Erythroblast (primary cell): ENCODE data around the gene NRXN3.

Experiments
- DNase-seq, 2 experiments: peaks; one replicate each; lab custom pipeline; 2025; lab: John Stamatoyannopoulos, UW
- GATA1 ChIP-seq: IDR thresholded peaks from 2 replicates; pipeline ENCODE4 v1.6.1; 2011; ENCODE audit warnings: low read depth, mild to moderate bottlenecking, control low read depth, low read length, moderate library complexity
- POLR2A ChIP-seq: IDR thresholded peaks from 2 replicates; pipeline ENCODE4 v1.6.1; 2011; ENCODE audit warnings: mild to moderate bottlenecking, low read length

The NRXN3 gene

GRCh38 chr14:79320561-79320960, 1150.4 kb downstream of the NRXN3 start:
- TF ChIP-seq POLR2A (no peak), GATA1 (no peak)
- DNase-seq: no peak

DNA sequence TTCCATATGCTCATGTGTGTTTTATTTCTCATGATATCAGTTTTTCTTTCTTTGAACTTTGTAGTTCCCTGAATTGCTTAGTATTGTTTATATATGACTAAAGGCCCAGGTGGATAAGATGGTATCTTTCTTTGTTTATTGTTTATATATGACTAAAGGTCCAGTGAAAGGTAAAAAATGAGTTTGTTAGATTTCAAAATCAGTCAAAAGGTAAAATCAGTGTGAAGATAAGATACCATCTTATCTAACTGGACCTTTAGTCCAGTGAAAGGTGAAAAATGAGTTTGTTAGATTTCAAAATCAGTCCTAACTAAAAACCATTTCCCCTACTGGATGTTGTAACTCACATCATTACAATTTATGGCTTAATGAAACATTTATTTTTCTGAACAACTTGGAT, 1150.9 kb downstream of the NRXN3 start:
- TF ChIP-seq POLR2A (no peak), GATA1 (no peak)

GRCh38 chr14:79325071-79325470, 1154.9 kb downstream of the NRXN3 start:
- no peak for TF ChIP-seq POLR2A
- TF ChIP-seq GATA1: no peak
- DNase-seq: no peak

More for the DNA sequence above, 1150.9 kb downstream of the NRXN3 start:
- DNase-seq: no peak

DNA sequence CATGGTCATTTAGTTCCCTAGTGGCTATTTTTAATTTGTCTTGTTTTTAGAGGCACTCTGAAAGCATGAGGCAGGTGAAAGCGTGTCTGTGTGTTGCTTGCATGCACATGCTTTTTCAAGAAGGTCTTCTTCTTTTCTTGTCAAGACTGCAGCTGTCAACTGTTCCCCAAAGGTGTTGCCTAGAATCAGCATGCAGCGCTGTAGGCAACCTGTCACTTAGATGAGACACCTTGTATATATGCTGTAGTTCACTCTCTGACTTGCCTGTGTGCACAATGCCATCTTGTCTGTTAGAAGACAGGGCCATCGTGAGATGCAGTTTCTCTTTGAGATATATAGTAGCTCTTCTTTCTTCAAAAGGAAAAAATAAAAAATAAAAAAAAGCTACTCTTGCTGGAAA, 1155.4 kb downstream of the NRXN3 start:
- no peak for DNase-seq
- no peak for TF ChIP-seq POLR2A
- no peak for TF ChIP-seq GATA1

- DNase-seq: no peak
- TF ChIP-seq GATA1: no peak
Observed at GRCh38 chr14:79328863-79329262, 1158.7 kb downstream of the NRXN3 start.

GRCh38 chr14:79331830-79332229, 1161.7 kb downstream of the NRXN3 start:
- TF ChIP-seq POLR2A (no peak), GATA1 (no peak)
- no peak for DNase-seq

GRCh38 chr14:79332504-79333197, 1162.5 kb downstream of the NRXN3 start:
- TF ChIP-seq GATA1 (no peak), POLR2A (no peak)
- no peak for DNase-seq

GRCh38 chr14:79333198-79333546, 1163.0 kb downstream of the NRXN3 start:
- DNase-seq: no peak
- no peak for TF ChIP-seq GATA1
- no peak for TF ChIP-seq POLR2A

DNA sequence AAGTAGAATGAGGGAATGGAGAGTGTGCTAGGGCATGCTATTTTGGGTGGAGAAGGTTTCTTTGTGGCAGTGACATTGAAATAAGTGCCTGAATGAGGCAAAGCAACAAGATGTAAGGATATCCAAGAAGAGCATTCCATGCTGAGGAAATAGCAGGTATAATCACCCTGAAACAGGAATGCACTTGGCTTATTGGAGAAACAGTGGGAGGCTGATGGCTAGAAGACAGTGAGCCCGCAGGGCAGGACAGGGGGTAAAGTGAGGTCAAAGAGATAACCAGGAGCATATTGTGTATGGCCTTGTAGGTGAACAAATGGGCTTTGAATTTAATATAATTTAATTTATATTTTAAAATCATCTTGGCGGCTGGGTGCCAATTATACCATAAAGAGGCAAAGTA, 1164.1 kb downstream of the NRXN3 start:
- TF ChIP-seq GATA1: no peak
- TF ChIP-seq POLR2A: no peak

GRCh38 chr14:79337761-79338160, 1167.6 kb downstream of the NRXN3 start:
- DNase-seq: no peak
- TF ChIP-seq POLR2A (no peak), GATA1 (no peak)

More for the DNA sequence above, 1164.1 kb downstream of the NRXN3 start:
- DNase-seq: no peak

DNA sequence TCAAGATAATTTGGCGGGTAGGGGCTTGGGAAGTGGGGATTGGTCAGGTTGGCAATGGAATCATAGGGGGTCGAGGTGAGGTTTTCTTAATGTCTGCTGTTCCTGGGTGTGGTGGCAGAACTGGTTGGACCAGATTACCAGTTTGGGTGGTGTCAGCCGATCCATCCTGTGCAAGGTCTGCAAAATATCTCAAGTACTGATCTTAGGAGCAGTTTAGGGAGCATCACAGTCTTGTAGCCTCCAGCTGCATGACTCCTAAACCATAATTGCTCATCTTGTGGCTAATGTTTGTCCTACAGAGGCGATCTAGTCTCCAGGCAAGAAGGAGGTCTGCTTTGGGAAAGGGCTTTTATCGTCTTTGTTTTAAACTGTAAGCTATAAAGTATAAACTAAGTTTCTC, 1172.8 kb downstream of the NRXN3 start:
- TF ChIP-seq POLR2A (no peak), GATA1 (no peak)
- no peak for DNase-seq

DNA sequence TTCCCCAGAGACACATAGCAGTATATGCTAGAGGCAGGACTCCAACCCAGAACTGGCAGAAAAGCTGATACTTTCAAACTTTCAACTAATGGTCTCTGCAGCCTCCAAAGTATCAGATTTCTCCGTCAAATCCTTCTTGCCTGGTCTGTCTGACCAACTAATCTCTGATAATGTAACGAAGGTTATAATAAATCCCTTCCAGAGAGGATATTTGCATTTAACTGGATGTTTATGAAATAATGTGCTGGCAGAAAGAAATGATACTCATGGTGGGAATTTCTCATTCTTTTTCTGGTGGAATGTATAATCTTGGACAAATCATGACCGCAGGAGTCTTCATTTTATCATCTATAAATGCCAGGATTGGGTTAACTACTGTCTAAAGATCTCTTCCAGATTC, 1180.8 kb downstream of the NRXN3 start:
- DNase-seq: no peak
- no peak for TF ChIP-seq POLR2A
- no peak for TF ChIP-seq GATA1

- no peak for TF ChIP-seq GATA1
- no peak for TF ChIP-seq POLR2A
- no peak for DNase-seq
Observed at GRCh38 chr14:79352076-79352630, 1182.0 kb downstream of the NRXN3 start.

GRCh38 chr14:79354336-79354735, 1184.2 kb downstream of the NRXN3 start:
- TF ChIP-seq GATA1 (no peak), POLR2A (no peak)
- no peak for DNase-seq

- no peak for DNase-seq
- no peak for TF ChIP-seq GATA1
- TF ChIP-seq POLR2A: no peak
Observed at GRCh38 chr14:79356040-79356439, 1185.9 kb downstream of the NRXN3 start.

DNA sequence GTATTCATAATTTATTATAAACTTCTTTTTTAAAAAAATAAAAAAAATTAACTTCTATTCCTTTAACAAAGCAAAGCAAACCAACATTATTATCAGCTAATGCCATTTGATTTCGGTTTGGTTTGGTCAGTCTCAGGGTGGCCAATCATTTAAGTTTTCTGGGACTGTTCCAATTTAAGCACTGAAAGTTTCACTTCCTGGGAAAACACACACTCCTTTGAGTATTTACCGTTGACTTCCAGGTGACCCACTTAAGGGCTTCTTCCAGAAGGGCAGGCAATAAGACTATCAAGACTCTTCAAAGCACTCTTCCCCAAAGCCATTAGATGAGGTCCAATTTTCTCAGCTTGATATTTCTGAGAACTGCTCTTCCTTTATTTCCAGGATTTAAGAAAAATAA, 1187.1 kb downstream of the NRXN3 start:
- DNase-seq: no peak
- TF ChIP-seq POLR2A (no peak), GATA1 (no peak)
